Adipocyte (in vitro differentiated cells): ENCODE results near the gene PPP1R10.

Experiments used
- DNase-seq: peaks from one replicate; pipeline ENCODE4 v3.0.0-alpha.2; 2015; ENCODE audit warnings: low read depth
- H3K27me3 ChIP-seq: replicated peaks from 2 replicates; pipeline ENCODE4 v1.7.0; 2013; ENCODE audit warnings: mild to moderate bottlenecking, low read length, moderate library complexity; ENCODE audit not compliant: control insufficient read depth, insufficient read depth
- H3K36me3 ChIP-seq: 2 replicates; pipeline ENCODE4 v1.7.0; 2013; ENCODE audit warnings: low read length, mild to moderate bottlenecking, moderate library complexity; ENCODE audit not compliant: control insufficient read depth, insufficient read depth, severe bottlenecking
- H3K4me1 ChIP-seq: 2 replicates; pipeline ENCODE4 v1.7.0; 2013; ENCODE audit warnings: mild to moderate bottlenecking, low read length, moderate library complexity; ENCODE audit not compliant: control insufficient read depth, insufficient read depth
- H3K4me3 ChIP-seq: 2 replicates; pipeline ENCODE4 v1.7.0; 2013; ENCODE audit warnings: mild to moderate bottlenecking, low read length, moderate library complexity
- H3K9ac ChIP-seq: 2 replicates; pipeline ENCODE4 v1.7.0; 2013; ENCODE audit warnings: mild to moderate bottlenecking, low read length, moderate library complexity
- H3K9me3 ChIP-seq: 2 replicates; pipeline ENCODE4 v1.7.0; 2013; ENCODE audit warnings: mild to moderate bottlenecking, low read length, moderate library complexity; ENCODE audit not compliant: control insufficient read depth

The PPP1R10 gene

DNA sequence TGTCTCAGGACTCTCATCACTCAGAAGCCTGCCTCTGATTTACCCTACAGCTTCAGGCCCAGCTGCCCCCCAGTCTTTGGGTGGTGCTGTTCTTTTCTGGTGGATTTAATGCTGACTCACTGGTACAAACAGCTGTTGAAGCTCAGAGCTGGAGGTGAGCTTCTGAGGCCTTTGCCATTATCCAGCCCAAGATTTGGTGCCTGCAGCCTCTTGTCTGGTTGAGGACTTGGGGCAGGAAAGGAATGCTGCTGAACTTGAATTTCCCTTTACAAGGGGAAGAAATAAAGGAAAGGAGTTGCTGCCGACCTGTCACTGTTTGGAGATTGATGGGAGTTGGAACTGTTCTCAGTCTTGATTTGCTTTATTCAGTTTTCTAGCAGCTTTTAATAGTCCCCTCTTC, 26.0 kb downstream of the PPP1R10 start:
- H3K4me3 ChIP-seq = no peak overlapping the region
- peaks cover 74% of the 10 kb centered on the region for H3K36me3 ChIP-seq
- peaks cover 24% of the 10 kb centered on the region for H3K4me1 ChIP-seq
- no peaks in the 10 kb centered on the region for H3K27me3 ChIP-seq
- no peaks in the 10 kb centered on the region for H3K9me3 ChIP-seq
- peak; percentile 65 for DNase-seq
- peak overlapping the region; percentile 36 for H3K9ac ChIP-seq

DNA sequence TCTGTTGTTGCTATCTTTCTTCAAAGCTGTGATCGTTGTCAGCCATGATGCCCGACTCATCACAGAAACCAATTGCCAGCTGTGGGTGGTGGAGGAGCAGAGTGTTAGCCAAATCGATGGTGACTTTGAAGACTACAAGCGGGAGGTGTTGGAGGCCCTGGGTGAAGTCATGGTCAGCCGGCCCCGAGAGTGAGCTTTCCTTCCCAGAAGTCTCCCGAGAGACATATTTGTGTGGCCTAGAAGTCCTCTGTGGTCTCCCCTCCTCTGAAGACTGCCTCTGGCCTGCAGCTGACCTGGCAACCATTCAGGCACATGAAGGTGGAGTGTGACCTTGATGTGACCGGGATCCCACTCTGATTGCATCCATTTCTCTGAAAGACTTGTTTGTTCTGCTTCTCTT, 26.5 kb downstream of the PPP1R10 start:
- H3K9me3 ChIP-seq = no peaks in the 10 kb centered on the region
- H3K36me3 ChIP-seq = peaks cover 79% of the 10 kb centered on the region
- peaks cover 24% of the 10 kb centered on the region for H3K4me1 ChIP-seq
- no peak for DNase-seq
- H3K4me3 ChIP-seq = no peak overlapping the region
- no peaks in the 10 kb centered on the region for H3K27me3 ChIP-seq
- peak overlapping the region; percentile 36 for H3K9ac ChIP-seq

DNA sequence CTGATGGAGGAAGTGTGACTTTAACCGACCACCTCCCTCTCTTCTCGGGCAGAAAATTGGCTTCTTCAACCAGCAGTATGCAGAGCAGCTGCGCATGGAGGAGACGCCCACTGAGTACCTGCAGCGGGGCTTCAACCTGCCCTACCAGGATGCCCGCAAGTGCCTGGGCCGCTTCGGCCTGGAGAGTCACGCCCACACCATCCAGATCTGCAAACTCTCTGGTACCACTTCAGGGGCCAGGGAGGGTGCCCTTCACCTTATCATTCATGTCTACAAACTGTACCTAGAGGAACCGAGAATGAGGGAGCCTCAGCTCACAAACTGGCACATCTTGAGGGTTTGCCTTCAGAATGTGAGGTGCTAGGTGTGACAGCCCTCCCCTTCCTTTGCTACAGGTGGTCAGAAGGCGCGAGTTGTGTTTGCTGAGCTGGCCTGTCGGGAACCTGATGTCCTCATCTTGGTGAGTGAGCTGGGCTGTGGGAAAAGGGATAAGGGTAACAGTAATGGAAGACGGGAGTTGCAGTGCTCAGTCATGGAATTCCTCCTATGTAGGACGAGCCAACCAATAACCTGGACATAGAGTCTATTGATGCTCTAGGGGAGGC, 27.2 kb downstream of the PPP1R10 start:
- no peak overlapping the region for H3K4me3 ChIP-seq
- H3K27me3 ChIP-seq = no peaks in the 10 kb centered on the region
- peaks cover 85% of the 10 kb centered on the region for H3K36me3 ChIP-seq
- H3K9me3 ChIP-seq = no peaks in the 10 kb centered on the region
- no peak overlapping the region for H3K9ac ChIP-seq
- no peak for DNase-seq
- H3K4me1 ChIP-seq = peaks cover 24% of the 10 kb centered on the region

DNA sequence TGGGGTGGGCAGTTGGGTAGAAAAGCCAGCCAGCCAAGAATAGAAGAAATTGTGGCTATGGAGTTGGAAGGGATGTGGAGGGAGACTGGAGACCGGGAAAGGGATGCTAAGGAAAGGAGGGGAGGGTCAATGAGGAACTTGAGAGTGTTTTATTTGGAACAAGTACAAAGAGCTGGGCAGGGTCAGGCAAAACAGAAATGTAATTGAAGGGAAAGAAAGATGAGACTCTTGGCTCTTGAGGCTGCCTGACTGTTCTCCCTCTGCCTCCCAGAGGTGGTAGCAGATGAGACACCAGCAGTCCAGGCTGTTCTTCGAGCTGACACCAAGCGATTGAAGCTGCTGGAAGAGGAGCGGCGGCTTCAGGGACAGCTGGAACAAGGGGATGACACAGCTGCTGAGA, 33.1 kb downstream of the PPP1R10 start:
- no peaks in the 10 kb centered on the region for H3K27me3 ChIP-seq
- H3K4me3 ChIP-seq = no peak overlapping the region
- no peaks in the 10 kb centered on the region for H3K9me3 ChIP-seq
- DNase-seq = no peak
- peaks cover 94% of the 10 kb centered on the region for H3K36me3 ChIP-seq
- H3K4me1 ChIP-seq = peaks cover 4% of the 10 kb centered on the region
- H3K9ac ChIP-seq = no peak overlapping the region

DNA sequence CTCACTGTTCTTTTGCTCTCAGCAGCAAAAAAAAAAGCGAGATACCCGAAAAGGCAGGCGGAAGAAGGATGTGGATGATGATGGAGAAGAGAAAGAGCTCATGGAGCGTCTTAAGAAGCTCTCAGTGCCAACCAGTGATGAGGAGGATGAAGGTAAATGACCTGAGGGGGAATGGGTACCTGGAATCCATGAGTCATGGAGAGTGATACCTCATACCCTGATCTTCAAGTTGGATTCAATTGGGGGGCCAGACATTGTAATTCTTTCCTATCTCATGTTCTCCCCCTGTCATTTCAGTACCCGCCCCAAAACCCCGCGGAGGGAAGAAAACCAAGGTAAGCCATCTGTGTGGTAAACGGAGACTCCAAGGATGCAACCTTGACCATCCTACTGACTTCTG, 39.0 kb downstream of the PPP1R10 start:
- Histone ChIP-seq H3K27me3 (no peaks in the 10 kb centered on the region), H3K4me3 (no peak overlapping the region), H3K9me3 (no peaks in the 10 kb centered on the region), H3K4me1 (peaks cover 5% of the 10 kb centered on the region), H3K9ac (no peak overlapping the region), H3K36me3 (peaks cover 64% of the 10 kb centered on the region)
- no peak for DNase-seq

DNA sequence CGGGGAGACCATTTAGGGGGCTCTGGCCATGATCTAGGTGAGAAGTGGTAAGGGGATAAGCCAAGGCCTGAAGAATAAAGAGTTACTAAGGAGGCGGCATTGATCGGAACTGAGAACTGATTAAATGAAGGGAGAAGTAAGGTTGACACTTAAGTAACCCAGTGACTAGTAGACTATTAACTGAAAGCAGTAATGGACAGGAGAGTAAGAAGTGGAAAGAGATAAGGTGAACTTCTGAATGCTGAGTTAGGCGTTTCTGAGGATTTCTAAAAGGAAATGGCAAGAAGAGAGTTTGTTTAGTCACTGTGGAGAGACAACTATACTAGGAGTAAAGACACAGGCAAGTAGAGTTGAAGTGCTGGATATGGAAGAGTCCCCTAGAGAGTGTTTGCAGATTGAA, 43.9 kb downstream of the PPP1R10 start:
- H3K36me3 ChIP-seq = peaks cover 17% of the 10 kb centered on the region
- H3K27me3 ChIP-seq = no peaks in the 10 kb centered on the region
- H3K9ac ChIP-seq = no peak overlapping the region
- H3K4me3 ChIP-seq = peak overlapping the region; percentile 94
- H3K4me1 ChIP-seq = peaks cover 27% of the 10 kb centered on the region
- no peak for DNase-seq
- no peaks in the 10 kb centered on the region for H3K9me3 ChIP-seq

DNA sequence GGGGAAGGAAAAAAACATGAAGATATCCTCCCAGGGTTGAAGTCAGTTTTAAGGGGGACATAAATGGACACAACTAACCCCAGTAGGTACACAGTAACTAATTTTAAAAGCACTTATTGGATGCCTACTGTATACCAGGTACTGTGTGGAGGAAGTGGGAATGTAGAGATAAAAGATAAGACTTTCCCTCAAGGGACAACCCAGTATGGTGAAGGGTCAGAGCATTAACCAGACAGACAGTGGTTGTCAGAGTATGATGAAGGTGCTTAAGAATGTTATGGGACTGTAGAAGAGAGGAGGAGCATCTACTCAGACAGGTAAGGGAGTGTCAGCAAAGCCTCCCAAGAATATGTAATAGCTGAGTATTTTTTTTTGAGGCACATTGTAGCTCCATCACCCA, 44.9 kb downstream of the PPP1R10 start:
- Histone ChIP-seq H3K4me1 (peaks cover 27% of the 10 kb centered on the region), H3K36me3 (peaks cover 7% of the 10 kb centered on the region), H3K9ac (peak overlapping the region; percentile 93), H3K27me3 (no peaks in the 10 kb centered on the region), H3K9me3 (no peaks in the 10 kb centered on the region), H3K4me3 (peak overlapping the region; percentile 94)
- no peak for DNase-seq

DNA sequence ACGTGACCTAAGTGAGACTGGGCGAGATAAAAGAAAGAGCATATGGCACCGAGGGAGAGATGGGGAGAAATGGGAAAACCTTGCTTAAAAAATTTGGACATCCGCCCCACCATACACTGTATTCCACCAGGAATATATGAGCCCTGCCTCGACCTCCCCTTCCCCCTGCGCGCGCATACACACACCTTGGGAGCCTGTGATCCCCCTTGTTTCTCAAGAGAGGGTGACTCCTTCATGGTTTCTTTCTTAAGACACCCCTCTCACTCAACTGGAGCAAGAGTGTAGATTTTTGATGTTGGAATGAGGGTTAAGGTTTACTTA, 45.3 kb downstream of the PPP1R10 start:
- peak overlapping the region; percentile 93 for H3K9ac ChIP-seq
- peak overlapping the region; percentile 94 for H3K4me3 ChIP-seq
- no peaks in the 10 kb centered on the region for H3K27me3 ChIP-seq
- H3K4me1 ChIP-seq = peaks cover 27% of the 10 kb centered on the region
- H3K36me3 ChIP-seq = peaks cover 3% of the 10 kb centered on the region
- DNase-seq = no peak
- H3K9me3 ChIP-seq = no peaks in the 10 kb centered on the region

DNA sequence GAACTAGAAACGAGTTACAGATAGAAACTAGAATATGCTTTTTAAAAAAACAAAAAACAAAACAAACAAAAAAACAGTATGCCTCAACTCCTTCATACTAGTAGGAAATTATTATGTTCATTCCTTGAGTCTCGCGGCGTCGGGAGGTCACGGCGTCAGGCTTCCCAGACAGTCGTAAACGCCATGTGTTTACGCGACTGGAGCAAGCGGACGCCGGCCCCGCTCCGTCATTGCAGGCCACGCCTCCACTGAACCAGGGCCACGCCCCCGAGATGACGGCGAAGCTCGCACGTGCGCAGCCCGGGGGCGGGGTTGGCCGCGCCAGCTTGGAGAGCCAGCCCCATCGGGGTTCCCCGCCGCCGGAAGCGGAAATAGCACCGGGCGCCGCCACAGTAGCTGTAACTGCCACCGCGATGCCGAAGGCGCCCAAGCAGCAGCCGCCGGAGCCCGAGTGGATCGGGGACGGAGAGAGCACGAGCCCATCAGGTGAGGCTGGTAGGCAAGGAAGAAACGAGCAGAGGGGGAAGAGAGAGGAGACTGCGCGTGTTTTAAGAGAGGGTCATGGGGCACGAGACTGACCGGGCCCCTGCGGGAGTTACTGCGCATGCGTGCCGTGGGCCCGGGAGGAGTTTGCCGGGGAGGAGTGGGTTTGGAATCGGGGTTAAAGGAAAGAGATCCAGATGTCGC, 45.8 kb downstream of the PPP1R10 start, which contains the start of gene ABCF1:
Gene ABCF1, plus strand, starts transcription at position 368 of the 687 bp plus-strand sequence. Its CDS starts 46 bp downstream, at position 414.
- peaks cover 27% of the 10 kb centered on the region for H3K4me1 ChIP-seq
- H3K4me3 ChIP-seq = peak within 1 kb of the TSS; percentile 94
- peak within 1 kb of the TSS; percentile 93 for H3K9ac ChIP-seq
- H3K27me3 ChIP-seq = no peaks in the 10 kb centered on the region
- DNase-seq = peak; percentile 99
- H3K9me3 ChIP-seq = no peaks in the 10 kb centered on the region
- no peaks in the 10 kb centered on the region for H3K36me3 ChIP-seq

DNA sequence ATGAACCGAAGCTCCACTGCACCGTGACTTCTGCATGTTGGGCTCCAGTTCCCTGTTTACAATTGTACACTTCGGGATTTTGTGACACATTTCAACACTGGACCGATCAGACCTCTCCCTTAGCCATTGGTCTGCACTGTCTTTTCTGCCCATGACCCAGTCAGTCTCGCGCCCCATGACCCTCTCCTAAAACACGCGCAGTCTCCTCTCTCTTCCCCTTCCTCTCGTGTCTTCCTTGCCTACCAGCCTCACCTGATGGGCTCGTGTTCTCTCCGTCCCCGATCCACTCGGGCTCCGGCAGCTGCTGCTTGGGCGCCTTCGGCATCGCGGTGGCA, 46.3 kb downstream of the PPP1R10 start:
- H3K9ac ChIP-seq = peak overlapping the region; percentile 93
- H3K4me3 ChIP-seq = peak overlapping the region; percentile 94
- DNase-seq = no peak
- peaks cover 30% of the 10 kb centered on the region for H3K4me1 ChIP-seq
- no peaks in the 10 kb centered on the region for H3K36me3 ChIP-seq
- H3K9me3 ChIP-seq = no peaks in the 10 kb centered on the region
- H3K27me3 ChIP-seq = no peaks in the 10 kb centered on the region

DNA sequence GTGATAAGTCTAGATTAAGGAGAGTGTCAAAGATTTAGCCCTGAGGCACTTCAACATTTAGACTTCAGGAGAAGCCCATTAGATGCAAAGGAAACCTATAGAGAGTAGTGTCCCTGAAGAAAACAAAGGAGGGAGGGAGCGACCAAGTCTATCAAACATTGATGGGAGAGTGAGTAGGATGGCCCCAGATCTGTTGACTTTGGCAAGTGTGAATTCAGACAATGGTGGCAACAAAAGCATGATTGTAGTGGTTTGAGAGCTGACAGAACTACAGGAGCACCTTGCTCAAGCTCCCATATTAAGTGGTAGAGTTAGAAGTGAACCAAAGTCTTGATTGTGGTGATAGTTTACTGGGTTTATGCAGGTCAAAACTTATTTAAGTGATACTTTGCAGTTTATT, 46.8 kb downstream of the PPP1R10 start:
- Histone ChIP-seq H3K36me3 (no peaks in the 10 kb centered on the region), H3K9ac (peak overlapping the region; percentile 93), H3K27me3 (no peaks in the 10 kb centered on the region), H3K4me1 (peaks cover 34% of the 10 kb centered on the region), H3K4me3 (peak overlapping the region; percentile 94), H3K9me3 (no peaks in the 10 kb centered on the region)
- no peak for DNase-seq

DNA sequence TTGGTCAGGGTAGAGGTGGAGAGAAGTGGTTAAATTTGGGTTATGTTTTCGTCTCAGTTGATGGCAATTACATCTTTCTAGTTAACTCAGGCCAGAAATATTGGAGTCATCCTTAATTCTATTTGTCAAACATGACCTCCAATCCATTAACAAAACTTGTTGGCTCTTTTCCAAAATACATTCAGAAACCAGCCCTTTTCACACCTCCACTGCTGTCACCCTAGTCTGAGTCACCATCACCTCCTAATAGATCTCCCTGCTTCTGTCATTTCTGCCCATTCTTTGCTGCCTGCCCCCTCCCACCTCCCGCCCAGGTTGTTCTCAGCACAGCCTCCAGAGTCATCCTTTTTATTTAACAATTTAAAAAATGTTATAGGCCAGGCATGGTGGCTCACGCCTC, 48.8 kb downstream of the PPP1R10 start:
- Histone ChIP-seq H3K9ac (no peak overlapping the region), H3K4me3 (no peak overlapping the region), H3K36me3 (peaks cover 8% of the 10 kb centered on the region), H3K4me1 (peaks cover 31% of the 10 kb centered on the region), H3K27me3 (no peaks in the 10 kb centered on the region), H3K9me3 (no peaks in the 10 kb centered on the region)
- no peak for DNase-seq
